HTERT RPE-1 (cell line): ENCODE results near the gene GGACT.

Source experiments
- in situ Hi-C: fragments of 300-500 bp; cut with MboI; formaldehyde crosslinking; loops from 4 replicates; pipeline ENCODE4 v1.14.3; 2020; ENCODE audit warnings: low sequenced_read_pairs

GGACT gene

GRCh38 chr13:100552755-100553154 lies 35.8 kb downstream of the GGACT start:
- in situ Hi-C loops = no loop called here

- in situ Hi-C loops = no loop called here
These were observed 39.3 kb downstream of the GGACT start for GRCh38 chr13:100549316-100549715.

- in situ Hi-C loops = no loop called here
These were observed 40.8 kb downstream of the GGACT start for GRCh38 chr13:100547791-100548201.

GRCh38 chr13:100546713-100547405 lies 41.7 kb downstream of the GGACT start:
- in situ Hi-C loops = no loop called here

- in situ Hi-C loops = no loop called here
These were observed 42.9 kb downstream of the GGACT start for GRCh38 chr13:100545684-100546061.

- in situ Hi-C loops = no loop called here
These were observed 43.5 kb downstream of the GGACT start for GRCh38 chr13:100544866-100545683.

GRCh38 chr13:100543872-100544602 lies 44.6 kb downstream of the GGACT start:
- in situ Hi-C loops = no loop called here

GRCh38 chr13:100542826-100543156 lies 45.8 kb downstream of the GGACT start:
- in situ Hi-C loops = no loop called here

- in situ Hi-C loops = no loop called here
These were observed 46.4 kb downstream of the GGACT start for GRCh38 chr13:100541897-100542825.

- in situ Hi-C loops = no loop called here
These were observed 48.0 kb downstream of the GGACT start for GRCh38 chr13:100540621-100541020.

- in situ Hi-C loops = no loop called here
These were observed 50.6 kb downstream of the GGACT start for GRCh38 chr13:100537951-100538462.

GRCh38 chr13:100537486-100537885 lies 51.1 kb downstream of the GGACT start:
- in situ Hi-C loops = no loop called here

- in situ Hi-C loops = no loop called here
These were observed 51.9 kb downstream of the GGACT start for GRCh38 chr13:100536643-100537180.

- in situ Hi-C loops = no loop called here
These were observed 53.0 kb downstream of the GGACT start for GRCh38 chr13:100535426-100536135.

GRCh38 chr13:100534911-100535310 lies 53.7 kb downstream of the GGACT start:
- in situ Hi-C loops = no loop called here

- in situ Hi-C loops = no loop called here
These were observed 54.3 kb downstream of the GGACT start for GRCh38 chr13:100534147-100534843.

- in situ Hi-C loops = no loop called here
These were observed 55.0 kb downstream of the GGACT start for GRCh38 chr13:100533588-100534041.

GRCh38 chr13:100532836-100533435 lies 55.7 kb downstream of the GGACT start:
- in situ Hi-C loops = no loop called here
